ENCODE measurements around the gene C1orf185.
"Not testable (repeated sequence)": the region's sequence is repeated elsewhere in the genome, so short reads cannot be mapped to it uniquely, and the experiment has no call there.

The C1orf185 gene

GRCh38 chr1:51114137-51114536 lies 12.1 kb downstream of the C1orf185 start:
- DNase-seq, result no peak
- ATAC-seq, result no peak
- Mint-ChIP-seq H3K27ac (no peak overlapping the region), H3K9me3 (no peaks in the 10 kb centered on the region), H3K27me3 (peaks cover 20% of the 10 kb centered on the region), H3K4me3 (no peak overlapping the region), H3K4me1 (no peaks in the 10 kb centered on the region)

GRCh38 chr1:51115714-51116404 lies 13.8 kb downstream of the C1orf185 start:
- Mint-ChIP-seq H3K4me1 (no peaks in the 10 kb centered on the region), H3K4me3 (no peak overlapping the region), H3K27ac (peak overlapping the region in 1 of 2 donors; percentile 31), H3K27me3 (peaks cover 14% of the 10 kb centered on the region), H3K9me3 (no peaks in the 10 kb centered on the region)
- ATAC-seq, result no peak
- DNase-seq, result no peak

GRCh38 chr1:51119331-51119730 lies 17.3 kb downstream of the C1orf185 start:
- ATAC-seq (no peak), DNase-seq (no peak)
- no peak overlapping the region for H3K27ac Mint-ChIP-seq
- no peaks in the 10 kb centered on the region for H3K9me3 Mint-ChIP-seq
- H3K27me3 Mint-ChIP-seq, result peaks cover 20% of the 10 kb centered on the region
- no peaks in the 10 kb centered on the region for H3K4me1 Mint-ChIP-seq
- H3K4me3 Mint-ChIP-seq, result no peak overlapping the region

- ATAC-seq (no peak), DNase-seq (no peak)
- Mint-ChIP-seq H3K4me1 (no peaks in the 10 kb centered on the region), H3K4me3 (no peak overlapping the region), H3K27me3 (peaks cover 20% of the 10 kb centered on the region), H3K9me3 (no peaks in the 10 kb centered on the region), H3K27ac (no peak overlapping the region)
These were observed 18.6 kb downstream of the C1orf185 start for GRCh38 chr1:51120629-51121028.

- H3K27ac Mint-ChIP-seq, result peak overlapping the region in 1 of 2 donors; percentile 15
- ATAC-seq, DNase-seq, H3K4me1 Mint-ChIP-seq, H3K4me3 Mint-ChIP-seq, H3K27me3 Mint-ChIP-seq, H3K9me3 Mint-ChIP-seq: not testable (repeated sequence)
These were observed 25.1 kb downstream of the C1orf185 start for GRCh38 chr1:51127152-51127551.

- Mint-ChIP-seq H3K27ac (no peak overlapping the region), H3K9me3 (peaks cover 30 to 33% of the 10 kb centered on the region in 2 donors), H3K27me3 (peaks cover 8% of the 10 kb centered on the region), H3K4me3 (no peak overlapping the region), H3K4me1 (no peaks in the 10 kb centered on the region)
- ATAC-seq (no peak), DNase-seq (no peak)
These were observed 29.2 kb downstream of the C1orf185 start for GRCh38 chr1:51131185-51131584.

GRCh38 chr1:51133045-51133444 lies 31.0 kb downstream of the C1orf185 start:
- Mint-ChIP-seq H3K4me1 (no peaks in the 10 kb centered on the region), H3K4me3 (no peak overlapping the region), H3K27ac (no peak overlapping the region), H3K9me3 (peaks cover 30 to 33% of the 10 kb centered on the region in 2 donors), H3K27me3 (peaks cover 8% of the 10 kb centered on the region)
- no peak for DNase-seq
- ATAC-seq, result no peak

GRCh38 chr1:51137696-51138095 lies 35.7 kb downstream of the C1orf185 start:
- H3K27ac Mint-ChIP-seq, DNase-seq, H3K4me1 Mint-ChIP-seq, H3K4me3 Mint-ChIP-seq, ATAC-seq, H3K27me3 Mint-ChIP-seq: not testable (repeated sequence)
- H3K9me3 Mint-ChIP-seq, result peaks cover 17 to 26% of the 10 kb centered on the region in 2 donors

- Mint-ChIP-seq H3K4me1 (no peaks in the 10 kb centered on the region), H3K27ac (no peak overlapping the region), H3K9me3 (peaks cover 3 to 10% of the 10 kb centered on the region in 2 donors), H3K27me3 (peaks cover 20% of the 10 kb centered on the region), H3K4me3 (no peak overlapping the region)
- no peak for ATAC-seq
- no peak for DNase-seq
These were observed 37.4 kb downstream of the C1orf185 start for GRCh38 chr1:51139474-51139873.

- no peak for ATAC-seq
- Mint-ChIP-seq H3K4me1 (no peaks in the 10 kb centered on the region), H3K4me3 (no peak overlapping the region), H3K9me3 (no peaks in the 10 kb centered on the region), H3K27ac (no peak overlapping the region), H3K27me3 (peaks cover 26% of the 10 kb centered on the region)
- DNase-seq, result no peak
These were observed 45.4 kb downstream of the C1orf185 start for GRCh38 chr1:51147394-51147793.

GRCh38 chr1:51154776-51155175 lies 52.7 kb downstream of the C1orf185 start:
- H3K27ac Mint-ChIP-seq, result no peak overlapping the region
- DNase-seq (no peak), ATAC-seq (no peak)
- peaks cover 12% of the 10 kb centered on the region for H3K4me1 Mint-ChIP-seq
- H3K9me3 Mint-ChIP-seq, result peaks cover 14 to 16% of the 10 kb centered on the region in 2 donors
- no peaks in the 10 kb centered on the region for H3K27me3 Mint-ChIP-seq
- H3K4me3 Mint-ChIP-seq, result no peak overlapping the region

GRCh38 chr1:51156752-51157151 lies 54.7 kb downstream of the C1orf185 start:
- Mint-ChIP-seq H3K27me3 (no peaks in the 10 kb centered on the region), H3K27ac (no peak overlapping the region), H3K4me3 (peak overlapping the region; percentile 2 to 6), H3K4me1 (peaks cover 12% of the 10 kb centered on the region), H3K9me3 (peaks cover 14 to 16% of the 10 kb centered on the region in 2 donors)
- ATAC-seq (no peak), DNase-seq (no peak)

- Mint-ChIP-seq H3K27me3 (no peaks in the 10 kb centered on the region), H3K4me3 (no peak overlapping the region), H3K4me1 (peaks cover 12% of the 10 kb centered on the region), H3K27ac (no peak overlapping the region), H3K9me3 (peaks cover 14 to 16% of the 10 kb centered on the region in 2 donors)
- ATAC-seq, result no peak
- DNase-seq, result no peak
These were observed 55.4 kb downstream of the C1orf185 start for GRCh38 chr1:51157395-51157794.

GRCh38 chr1:51158263-51158662 lies 56.2 kb downstream of the C1orf185 start:
- ATAC-seq (no peak), DNase-seq (no peak)
- Mint-ChIP-seq H3K4me3 (no peak overlapping the region), H3K4me1 (peaks cover 12% of the 10 kb centered on the region), H3K9me3 (peaks cover 14 to 16% of the 10 kb centered on the region in 2 donors), H3K27ac (no peak overlapping the region), H3K27me3 (no peaks in the 10 kb centered on the region)

GRCh38 chr1:51162560-51162959 lies 60.5 kb downstream of the C1orf185 start:
- not testable (repeated sequence) for H3K4me1 Mint-ChIP-seq, DNase-seq, H3K27me3 Mint-ChIP-seq, ATAC-seq, H3K27ac Mint-ChIP-seq, H3K4me3 Mint-ChIP-seq, H3K9me3 Mint-ChIP-seq

- H3K27ac Mint-ChIP-seq, result peak overlapping the region in 1 of 2 donors; percentile 12
- ATAC-seq, result no peak
- H3K4me1 Mint-ChIP-seq, result peaks cover 9% of the 10 kb centered on the region
- H3K27me3 Mint-ChIP-seq, result no peaks in the 10 kb centered on the region
- no peak for DNase-seq
- H3K4me3 Mint-ChIP-seq, result no peak overlapping the region
- no peaks in the 10 kb centered on the region for H3K9me3 Mint-ChIP-seq
These were observed 63.5 kb downstream of the C1orf185 start for GRCh38 chr1:51165540-51165939.

Data from stimulated activated naive CD8-positive, alpha-beta T cell treated with anti-CD3 and anti-CD28 coated beads, Interleukin-15, amount 100 ng/mL, for 72 hours (primary cell).